ENCODE measurements around the gene PECR.
A peak's percentile ranks its signal among the peaks of the same experiment; 100 is the strongest.

PECR gene

DNA sequence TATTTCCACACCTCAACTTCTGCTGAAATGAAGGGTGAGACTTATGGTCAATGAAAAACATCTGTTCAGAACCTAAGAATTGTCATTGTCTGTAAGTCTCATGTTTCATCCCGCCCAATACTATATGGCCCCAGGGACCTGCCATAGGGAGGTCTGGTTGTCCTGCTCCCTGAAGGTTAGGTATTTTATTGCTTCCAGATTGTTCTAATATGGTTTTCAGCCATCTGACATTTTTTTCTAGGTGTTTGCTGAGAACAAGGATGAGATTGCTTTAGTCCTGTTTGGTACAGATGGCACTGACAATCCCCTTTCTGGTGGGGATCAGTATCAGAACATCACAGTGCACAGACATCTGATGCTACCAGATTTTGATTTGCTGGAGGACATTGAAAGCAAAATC lies 34.8 kb upstream of the PECR start:
- H4K20me1 ChIP-seq: peaks cover 7 to 82% (median 64%) of the 10 kb centered on the region in 11 experiments; a peak in 20 of 22 replicates
- peaks cover 49 to 85% (median 58%) of the 10 kb centered on the region in 10 experiments for H3K4me1 ChIP-seq
- 0 out of 22 replicates have a peak overlapping the region, but pooled peaks of 1 of the 11 experiments have one; percentile 6 for H3K9ac ChIP-seq
- peak overlapping the region in 2 of 11 experiments; percentile 0 to 2; a peak in 3 of 22 replicates for H3K27ac ChIP-seq
- H3K36me3 ChIP-seq: peaks cover 85 to 95% (median 92%) of the 10 kb centered on the region in 11 experiments
- peak overlapping the region in 10 of 11 experiments; percentile 3 to 95 (median 50); a peak in 14 of 22 replicates for H3K4me2 ChIP-seq
- H3K27me3 ChIP-seq: no peaks in the 10 kb centered on the region
- H3K9me3 ChIP-seq (replicated peaks in 1 of 11): no peaks in the 10 kb centered on the region
- TF ChIP-seq Cebpa-rat (IDR thresholded peaks at IDR 0.05): no peak
- H3K4me3 ChIP-seq: no peak overlapping the region

DNA sequence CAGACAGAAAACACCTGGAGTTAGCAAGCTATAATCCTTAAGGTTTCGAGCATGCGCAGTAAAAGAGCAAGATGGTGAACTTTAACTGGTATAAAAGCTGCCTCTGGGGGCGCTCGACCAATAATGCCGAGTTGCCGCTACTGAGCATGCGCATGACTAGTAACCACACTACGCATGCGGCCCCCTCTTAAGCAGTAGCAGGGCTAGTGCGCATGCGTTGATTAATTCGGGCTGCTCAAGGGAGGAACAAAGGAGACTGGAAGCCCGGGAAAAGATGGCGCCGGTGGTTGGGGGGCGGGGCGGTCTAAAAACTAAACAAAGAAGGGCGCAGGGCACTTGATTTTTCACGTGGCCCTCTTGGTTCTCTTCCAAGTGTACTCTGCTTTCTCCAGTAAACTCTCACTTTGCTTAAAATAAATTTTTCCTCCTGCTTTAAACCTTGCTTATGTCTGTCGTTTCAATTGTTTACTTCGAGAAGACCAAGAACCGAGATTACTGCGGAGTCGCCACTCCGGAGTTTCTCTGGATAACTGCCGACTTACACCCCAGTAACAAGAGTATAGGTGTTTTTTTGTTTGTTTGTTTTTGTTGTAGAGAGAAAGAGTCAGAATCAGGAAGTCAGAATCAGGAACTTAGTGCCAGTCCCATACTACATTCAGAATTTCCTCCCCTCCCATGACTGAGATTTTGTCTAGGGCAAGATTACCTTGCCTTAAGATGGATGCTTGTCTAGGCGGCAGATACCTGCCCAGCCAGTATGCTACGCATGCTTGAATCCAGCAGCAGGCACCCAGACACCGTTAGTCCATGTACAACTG lies 33.3 kb upstream of the PECR start:
- H3K4me1 ChIP-seq: peaks cover 59 to 89% (median 68%) of the 10 kb centered on the region in 10 experiments
- TF ChIP-seq Cebpa-rat (IDR thresholded peaks at IDR 0.05): no peak
- no peaks in the 10 kb centered on the region for H3K27me3 ChIP-seq
- H3K4me3 ChIP-seq: peak overlapping the region; percentile 47 to 68 (median 58)
- H4K20me1 ChIP-seq: peaks cover 16 to 80% (median 56%) of the 10 kb centered on the region in 11 experiments; a peak in 20 of 22 replicates
- peaks cover 81 to 92% (median 87%) of the 10 kb centered on the region in 11 experiments for H3K36me3 ChIP-seq
- peak overlapping the region; percentile 74 to 99 (median 90) for H3K4me2 ChIP-seq
- H3K9ac ChIP-seq: peak overlapping the region; percentile 83 to 92 (median 87)
- peak overlapping the region; percentile 85 to 99 (median 97) for H3K27ac ChIP-seq
- no peaks in the 10 kb centered on the region for H3K9me3 ChIP-seq (replicated peaks in 1 of 11)

DNA sequence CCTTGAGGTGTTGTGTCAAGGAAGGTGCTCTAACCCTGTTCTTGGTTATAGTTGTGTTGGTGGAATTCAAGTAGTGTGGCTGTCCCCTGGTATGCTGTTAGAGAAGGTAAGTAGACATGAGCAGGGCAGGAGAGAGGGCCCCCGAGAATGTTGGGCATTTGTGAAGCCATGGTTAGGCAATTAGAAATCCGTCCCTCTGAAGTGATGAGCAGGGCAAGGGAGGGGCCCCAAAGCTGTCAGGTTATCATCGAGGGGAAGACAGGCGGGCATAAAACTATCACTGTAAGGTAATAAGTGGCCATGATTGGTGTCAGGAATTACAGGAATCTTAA lies 32.7 kb upstream of the PECR start:
- Histone ChIP-seq H3K4me2 (peak overlapping the region; percentile 26 to 99 (median 84); a peak in 20 of 22 replicates), H4K20me1 (peaks cover 15 to 74% (median 51%) of the 10 kb centered on the region in 11 experiments; a peak in 19 of 22 replicates), H3K27ac (peak overlapping the region in 10 of 11 experiments; percentile 23 to 99 (median 55); a peak in 16 of 22 replicates), H3K4me3 (no peak overlapping the region), H3K4me1 (peaks cover 59 to 83% (median 68%) of the 10 kb centered on the region in 10 experiments), H3K36me3 (peaks cover 75 to 87% (median 82%) of the 10 kb centered on the region in 11 experiments), H3K9me3 (replicated peaks in 1 of 11) (no peaks in the 10 kb centered on the region), H3K9ac (peak overlapping the region in 3 of 11 experiments; percentile 13 to 100 (median 43); a peak in 1 of 22 replicates), H3K27me3 (no peaks in the 10 kb centered on the region)
- no peak for TF ChIP-seq Cebpa-rat (IDR thresholded peaks at IDR 0.05)

DNA sequence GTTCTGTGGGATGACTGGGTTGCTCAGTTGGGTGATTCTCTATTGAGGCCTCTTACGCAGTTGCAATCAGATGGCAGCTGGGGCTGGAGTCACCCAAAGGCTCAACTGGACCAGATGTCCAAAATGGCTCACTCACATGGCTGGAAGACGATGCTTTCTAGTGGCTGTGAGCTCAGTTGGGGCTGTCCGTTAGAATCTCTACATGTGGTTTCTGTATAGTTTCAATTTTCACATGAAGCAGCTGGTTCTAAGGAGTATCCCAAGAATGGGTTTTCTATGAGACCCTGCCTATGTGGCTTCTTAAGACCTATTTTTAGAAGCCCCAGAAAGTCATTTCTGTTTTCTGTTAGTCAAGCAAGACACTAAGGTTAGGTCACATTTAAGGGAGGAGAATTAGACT lies 32.0 kb upstream of the PECR start:
- Histone ChIP-seq H3K27me3 (no peaks in the 10 kb centered on the region), H4K20me1 (peaks cover 13 to 67% (median 43%) of the 10 kb centered on the region in 11 experiments; a peak in 19 of 22 replicates), H3K9me3 (replicated peaks in 1 of 11) (no peaks in the 10 kb centered on the region), H3K36me3 (peaks cover 69 to 79% (median 74%) of the 10 kb centered on the region in 11 experiments), H3K4me1 (peaks cover 60 to 79% (median 70%) of the 10 kb centered on the region in 10 experiments), H3K9ac (peak overlapping the region in 10 of 11 experiments; percentile 1 to 100 (median 40); a peak in 11 of 22 replicates), H3K27ac (peak overlapping the region in 10 of 11 experiments; percentile 23 to 99 (median 55); a peak in 17 of 22 replicates), H3K4me3 (peak overlapping the region in 2 of 10 experiments; percentile 22 to 86; a peak in 1 of 20 replicates), H3K4me2 (peak overlapping the region; percentile 70 to 99 (median 84))
- TF ChIP-seq Cebpa-rat (IDR thresholded peaks at IDR 0.05): no peak

DNA sequence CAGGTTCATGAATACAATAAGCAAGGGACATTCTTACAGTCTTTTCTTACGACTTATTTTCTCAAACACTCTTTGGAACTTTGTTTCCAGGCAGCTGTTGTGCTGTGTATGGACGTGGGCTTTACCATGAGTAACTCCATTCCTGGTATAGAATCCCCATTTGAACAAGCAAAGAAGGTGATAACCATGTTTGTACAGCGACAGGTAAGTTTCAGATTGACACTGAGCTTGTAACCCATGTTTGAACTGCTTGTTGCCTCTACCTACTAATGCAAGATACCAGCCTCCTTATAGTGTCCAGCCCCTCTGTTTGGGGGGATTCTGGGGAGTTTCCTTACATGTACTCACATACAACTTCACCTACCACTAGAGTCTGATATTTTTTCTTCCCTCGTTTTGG lies 31.3 kb upstream of the PECR start:
- Histone ChIP-seq H3K4me3 (peak overlapping the region in 5 of 10 experiments; percentile 8 to 91 (median 22); a peak in 3 of 20 replicates), H3K4me2 (peak overlapping the region; percentile 70 to 99 (median 84)), H3K9me3 (replicated peaks in 1 of 11) (no peaks in the 10 kb centered on the region), H3K27me3 (no peaks in the 10 kb centered on the region), H4K20me1 (peaks cover 13 to 60% (median 39%) of the 10 kb centered on the region in 11 experiments; a peak in 19 of 22 replicates), H3K4me1 (peaks cover 65 to 78% (median 73%) of the 10 kb centered on the region in 10 experiments), H3K9ac (peak overlapping the region in 9 of 11 experiments; percentile 13 to 100 (median 44); a peak in 14 of 22 replicates), H3K36me3 (peaks cover 62 to 73% (median 67%) of the 10 kb centered on the region in 11 experiments), H3K27ac (peak overlapping the region in 10 of 11 experiments; percentile 23 to 99 (median 55); a peak in 17 of 22 replicates)
- TF ChIP-seq Cebpa-rat (IDR thresholded peaks at IDR 0.05): no peak

DNA sequence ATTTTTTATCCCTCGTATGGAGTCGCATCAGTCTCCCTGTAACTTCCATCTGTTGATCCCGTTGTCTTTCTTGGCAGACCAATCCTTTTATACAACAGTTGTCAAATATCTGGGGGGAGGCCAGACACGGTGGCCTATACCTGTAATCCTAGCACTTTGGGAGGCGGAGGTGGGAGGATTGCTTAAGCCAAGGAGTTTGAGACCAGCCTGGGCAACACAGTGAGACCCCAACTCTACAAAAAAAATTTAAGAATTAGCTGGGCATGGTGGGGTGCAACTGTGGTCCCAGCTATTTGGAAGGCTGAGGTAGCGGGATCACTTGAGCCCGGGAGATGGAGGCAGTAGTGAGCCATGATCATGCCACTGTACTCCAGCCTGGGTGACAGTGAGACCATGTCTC lies 29.5 kb upstream of the PECR start:
- peak overlapping the region; percentile 92 to 100 (median 98); a peak in 21 of 22 replicates for H3K9ac ChIP-seq
- H3K27me3 ChIP-seq: no peaks in the 10 kb centered on the region
- H3K4me1 ChIP-seq: peaks cover 49 to 60% (median 58%) of the 10 kb centered on the region in 10 experiments
- peak overlapping the region; percentile 70 to 99 (median 84) for H3K4me2 ChIP-seq
- H4K20me1 ChIP-seq: peaks cover 13 to 45% (median 39%) of the 10 kb centered on the region in 11 experiments; a peak in 19 of 22 replicates
- H3K27ac ChIP-seq: peak overlapping the region in 10 of 11 experiments; percentile 20 to 99 (median 98); a peak in 17 of 22 replicates
- H3K9me3 ChIP-seq (replicated peaks in 1 of 11): no peaks in the 10 kb centered on the region
- no peak for TF ChIP-seq Cebpa-rat (IDR thresholded peaks at IDR 0.05)
- H3K4me3 ChIP-seq: peak overlapping the region in 9 of 10 experiments; percentile 72 to 93 (median 86); a peak in 16 of 20 replicates
- H3K36me3 ChIP-seq: peaks cover 44 to 54% (median 49%) of the 10 kb centered on the region in 11 experiments

DNA sequence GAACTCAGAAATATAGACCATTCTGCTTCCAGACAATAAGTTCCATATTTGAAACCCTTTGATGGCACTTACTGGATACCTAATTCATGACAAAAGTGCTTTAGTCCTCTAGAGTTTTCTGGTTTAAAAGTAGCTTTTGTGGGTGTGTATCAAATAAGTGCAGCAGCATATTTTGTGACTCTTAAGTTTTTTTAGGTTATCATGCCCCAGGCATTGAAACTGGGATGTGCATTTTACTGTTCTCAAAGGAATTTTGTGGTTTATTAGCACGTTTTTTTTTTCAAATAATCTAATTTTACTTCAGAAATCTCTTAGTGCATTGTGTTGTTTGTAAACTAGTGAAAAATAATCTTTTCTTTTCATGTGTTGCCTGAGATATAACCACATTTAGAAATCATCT lies 29.0 kb upstream of the PECR start:
- Histone ChIP-seq H3K27me3 (no peaks in the 10 kb centered on the region), H4K20me1 (peaks cover 13 to 45% (median 39%) of the 10 kb centered on the region in 11 experiments; a peak in 19 of 22 replicates), H3K27ac (peak overlapping the region; percentile 87 to 99 (median 99); a peak in 21 of 22 replicates), H3K36me3 (peaks cover 41 to 49% (median 46%) of the 10 kb centered on the region in 11 experiments), H3K4me3 (peak overlapping the region; percentile 72 to 93 (median 85)), H3K4me2 (peak overlapping the region; percentile 70 to 99 (median 84)), H3K9me3 (replicated peaks in 1 of 11) (no peaks in the 10 kb centered on the region), H3K4me1 (peaks cover 47 to 56% (median 53%) of the 10 kb centered on the region in 10 experiments), H3K9ac (peak overlapping the region; percentile 92 to 100 (median 98))
- no peak for TF ChIP-seq Cebpa-rat (IDR thresholded peaks at IDR 0.05)

DNA sequence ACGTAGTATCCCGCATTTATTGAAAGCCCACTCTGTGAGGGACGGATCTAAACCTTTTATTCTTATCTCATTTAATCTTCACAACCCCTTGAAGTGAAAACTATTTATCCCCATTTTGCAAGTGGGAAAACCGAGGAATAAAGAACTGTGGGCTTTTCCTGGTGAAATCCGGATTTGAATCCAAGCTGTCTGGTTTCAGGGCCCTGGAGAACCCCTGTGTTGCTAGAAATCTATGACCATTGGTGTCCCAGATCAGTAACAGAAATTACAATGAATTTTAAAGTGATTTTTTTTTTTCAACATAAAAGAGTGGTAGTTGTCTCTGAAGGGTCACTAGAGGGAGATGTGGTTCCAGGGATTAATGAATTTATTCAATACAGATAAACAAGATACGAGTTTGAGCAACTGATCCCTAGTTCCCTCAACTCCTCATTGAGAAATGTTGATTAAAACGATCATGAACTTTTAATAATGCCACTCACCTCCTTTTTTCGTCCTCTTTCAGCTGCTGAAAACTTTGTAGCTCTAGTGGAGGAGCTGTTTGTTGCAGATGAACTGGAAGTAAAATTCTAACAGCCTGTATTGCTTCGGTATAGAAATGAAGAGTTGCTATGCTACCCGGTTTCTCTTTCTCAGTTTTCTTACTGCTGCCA lies 28.5 kb upstream of the PECR start:
- Histone ChIP-seq H3K36me3 (peaks cover 41 to 44% (median 42%) of the 10 kb centered on the region in 11 experiments), H3K27me3 (no peaks in the 10 kb centered on the region), H3K4me2 (peak overlapping the region; percentile 70 to 99 (median 84)), H3K9me3 (replicated peaks in 1 of 11) (no peaks in the 10 kb centered on the region), H4K20me1 (peaks cover 13 to 45% (median 39%) of the 10 kb centered on the region in 11 experiments; a peak in 19 of 22 replicates), H3K4me3 (peak overlapping the region; percentile 72 to 93 (median 85)), H3K4me1 (peaks cover 43 to 52% (median 48%) of the 10 kb centered on the region in 10 experiments), H3K9ac (peak overlapping the region; percentile 92 to 100 (median 98)), H3K27ac (peak overlapping the region; percentile 87 to 99 (median 99))
- TF ChIP-seq Cebpa-rat (IDR thresholded peaks at IDR 0.05): no peak

All from BLaER1 treated with 17β-estradiol and CSF1 and Interleukin-3, amounts not matched to agents 10 nM and 100 nM (cell line).